GM18868 (cell line): ENCODE measurements around the gene SLC9A5.
A peak's percentile ranks its signal among the peaks of the same experiment; 100 is the strongest.

Experiments
- ATAC-seq: cut with Tn5 transposase; IDR thresholded peaks from one replicate; pipeline ENCODE4 v1.9.1; 2021; ENCODE audit warnings: mild to moderate bottlenecking, moderate library complexity; ENCODE audit not compliant: unreplicated experiment

Gene SLC9A5

DNA sequence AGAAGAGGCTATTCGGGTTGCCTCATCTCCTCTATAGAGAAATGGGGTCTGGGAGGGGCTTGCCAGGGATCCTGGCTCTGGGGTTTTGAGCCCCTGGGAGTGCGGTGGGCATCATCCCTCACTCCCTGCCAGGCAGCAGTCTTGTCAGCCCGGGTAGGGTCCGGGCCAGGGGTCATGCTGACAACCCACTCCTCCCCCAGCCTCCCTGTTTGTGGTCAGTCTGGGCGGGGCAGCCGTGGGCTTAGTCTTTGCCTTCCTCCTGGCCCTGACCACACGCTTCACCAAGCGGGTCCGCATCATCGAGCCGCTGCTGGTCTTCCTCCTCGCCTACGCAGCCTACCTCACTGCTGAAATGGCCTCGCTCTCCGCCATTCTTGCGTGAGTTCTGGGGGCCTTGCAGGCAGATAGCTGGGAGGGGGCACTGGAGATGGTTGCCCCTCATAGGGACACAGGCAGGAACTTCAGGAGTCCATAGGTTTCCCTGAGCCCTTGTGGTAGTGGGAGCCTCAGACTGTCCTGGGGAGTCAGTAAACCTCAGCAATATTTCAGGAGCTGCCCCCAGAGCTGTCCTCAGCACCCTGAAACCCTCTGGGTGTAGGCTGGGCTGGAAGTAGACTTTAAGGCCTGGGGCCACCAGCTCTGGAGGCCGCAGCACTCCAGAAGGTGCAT lies 6.9 kb downstream of the SLC9A5 start:
- ATAC-seq: no peak

GRCh38 chr16:67256701-67257230 lies 8.0 kb downstream of the SLC9A5 start:
- ATAC-seq: no peak

- no peak for ATAC-seq
Observed at GRCh38 chr16:67257486-67258160, 8.8 kb downstream of the SLC9A5 start.

DNA sequence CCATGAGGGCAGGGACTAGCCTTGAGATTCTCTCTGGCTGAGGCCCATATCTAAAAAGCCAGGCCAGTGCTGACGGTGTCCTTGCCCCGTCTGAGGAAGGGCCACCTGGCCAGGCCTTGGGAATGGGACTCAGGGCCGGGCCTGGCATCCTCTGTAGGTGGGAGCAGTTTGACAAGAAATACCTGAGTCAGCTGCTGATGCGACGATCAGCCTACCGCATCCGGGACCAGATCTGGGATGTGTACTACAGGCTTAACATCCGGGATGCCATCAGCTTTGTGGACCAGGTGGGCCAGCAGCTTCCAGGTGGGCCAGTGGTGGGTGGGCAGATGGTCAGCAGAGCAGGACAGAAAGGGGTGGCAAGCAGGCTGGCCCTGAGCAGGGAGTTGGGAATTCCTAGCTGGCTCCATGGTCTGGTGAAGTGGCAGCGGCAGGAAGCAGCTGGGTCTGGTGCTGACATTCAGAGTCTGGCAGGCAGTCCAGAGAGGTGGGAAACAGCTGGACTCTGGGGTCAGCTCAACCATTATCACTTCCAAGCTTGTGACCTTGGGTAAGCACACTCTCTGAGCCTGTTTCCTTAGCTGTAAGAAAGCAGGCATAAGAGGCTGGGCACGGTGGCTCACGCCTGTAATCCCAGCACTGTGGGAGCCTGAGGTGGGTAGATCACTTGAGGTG lies 9.5 kb downstream of the SLC9A5 start:
- no peak for ATAC-seq

GRCh38 chr16:67259705-67260104 lies 10.9 kb downstream of the SLC9A5 start:
- no peak for ATAC-seq

DNA sequence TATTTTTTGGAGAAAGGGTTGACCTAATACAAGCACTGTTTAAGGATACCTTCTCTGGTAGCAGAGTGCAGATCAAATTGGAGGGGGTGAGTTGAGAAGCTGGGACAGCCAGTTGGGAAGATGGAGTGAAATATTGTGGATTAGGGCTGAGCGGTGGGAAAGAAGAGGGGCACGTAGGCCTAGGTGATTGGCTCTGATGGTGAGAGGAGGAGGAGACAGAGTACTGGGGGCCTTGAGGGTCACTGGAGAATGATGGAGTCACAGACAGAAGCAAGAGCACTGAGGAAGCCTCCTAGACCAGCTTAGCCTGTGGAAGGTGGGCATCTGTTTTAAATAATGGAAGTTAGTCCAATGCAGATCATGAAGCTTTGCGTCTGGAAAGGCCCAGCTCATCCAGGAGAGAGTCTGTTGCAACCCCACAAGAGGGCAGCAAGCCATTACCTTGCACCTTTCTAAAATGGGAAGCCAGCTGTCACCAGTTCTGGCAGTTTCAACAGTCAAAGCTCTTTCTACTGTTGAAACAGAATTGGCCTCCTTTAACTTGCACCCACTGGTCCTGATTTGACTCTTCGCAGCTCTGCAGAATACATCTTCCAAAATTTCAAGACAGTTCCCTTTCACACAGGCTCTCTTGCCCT lies 11.8 kb downstream of the SLC9A5 start:
- no peak for ATAC-seq

GRCh38 chr16:67263201-67263600 lies 14.4 kb downstream of the SLC9A5 start:
- ATAC-seq: no peak

GRCh38 chr16:67264277-67264676 lies 15.5 kb downstream of the SLC9A5 start:
- ATAC-seq: no peak

- no peak for ATAC-seq
Observed at GRCh38 chr16:67264866-67265265, 16.1 kb downstream of the SLC9A5 start.

DNA sequence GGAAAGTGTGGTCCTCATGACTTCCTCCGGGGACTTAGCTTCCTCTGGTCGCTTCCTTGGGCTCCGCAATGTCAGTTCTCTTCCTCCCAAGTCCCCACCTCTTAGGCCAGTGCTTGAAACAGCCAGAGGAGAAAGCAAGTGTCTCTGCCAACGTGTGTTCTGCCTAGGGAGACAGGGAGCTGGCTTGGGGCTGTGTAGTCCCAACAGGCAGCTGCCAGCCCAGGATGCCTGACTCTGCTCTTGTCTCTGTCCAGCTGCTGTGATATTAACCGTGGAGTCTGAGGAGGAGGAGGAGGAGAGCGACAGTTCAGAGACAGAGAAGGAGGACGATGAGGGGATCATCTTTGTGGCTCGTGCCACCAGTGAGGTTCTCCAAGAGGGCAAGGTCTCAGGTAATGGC lies 17.1 kb downstream of the SLC9A5 start:
- ATAC-seq: no peak

DNA sequence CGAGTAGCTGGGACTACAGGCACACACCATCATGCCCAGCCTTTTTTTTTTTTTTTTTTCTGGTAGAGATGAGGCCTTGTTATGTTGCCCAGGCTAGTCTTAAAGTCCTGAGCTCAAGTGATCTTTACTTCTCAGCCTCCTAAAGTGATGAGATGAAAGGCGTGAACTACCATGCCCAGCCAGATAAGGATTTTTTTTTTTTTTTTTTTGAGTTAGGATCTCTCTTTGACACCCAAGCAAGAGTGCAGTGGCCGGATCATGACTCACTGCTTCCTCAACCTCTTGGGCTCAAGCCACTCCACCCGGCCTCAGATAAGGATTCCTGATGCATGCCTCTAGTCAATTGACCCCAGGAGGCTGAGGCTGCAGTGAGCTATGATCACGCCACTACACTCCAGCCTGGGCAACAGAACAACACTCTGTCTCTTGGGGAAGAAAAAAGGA lies 19.4 kb downstream of the SLC9A5 start:
- no peak for ATAC-seq

GRCh38 chr16:67269766-67270165 lies 21.0 kb downstream of the SLC9A5 start:
- ATAC-seq: no peak

DNA sequence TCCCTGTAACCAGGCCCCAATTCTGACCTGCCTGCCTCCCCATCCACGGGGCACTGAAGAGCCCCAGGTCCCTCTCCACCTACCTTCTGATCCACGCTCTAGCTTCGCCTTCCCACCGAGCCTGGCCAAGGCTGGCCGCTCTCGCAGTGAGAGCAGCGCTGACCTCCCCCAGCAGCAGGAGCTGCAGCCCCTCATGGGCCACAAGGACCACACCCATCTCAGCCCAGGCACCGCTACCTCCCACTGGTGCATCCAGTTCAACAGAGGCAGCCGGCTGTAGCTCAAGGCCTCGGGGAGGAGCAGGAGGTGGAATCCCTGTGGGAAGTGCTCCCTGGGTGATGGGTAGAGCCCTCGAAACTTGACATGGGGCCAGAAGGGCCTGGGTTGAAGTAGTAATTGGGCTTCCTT lies 22.2 kb downstream of the SLC9A5 start:
- ATAC-seq: no peak

DNA sequence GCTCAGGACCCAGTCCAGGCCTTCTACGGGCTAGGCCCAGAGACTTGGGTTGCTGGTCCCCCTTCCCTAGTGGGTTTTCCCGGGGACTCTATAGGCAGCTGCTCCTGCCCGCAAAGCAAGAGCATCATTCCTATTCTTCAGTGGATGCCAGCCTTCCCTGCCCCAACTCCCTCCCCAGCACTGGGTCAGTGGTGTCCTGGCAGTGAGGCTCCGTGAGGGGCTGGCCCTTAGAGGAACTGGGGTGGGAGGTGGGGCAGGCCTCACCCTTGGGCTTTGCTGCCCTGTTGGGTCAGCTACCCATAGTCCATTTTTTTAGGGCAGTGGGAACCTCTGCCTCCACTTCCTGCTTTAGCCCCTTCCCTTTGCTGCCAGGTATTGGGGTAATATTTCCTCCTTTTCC lies 22.7 kb downstream of the SLC9A5 start:
- no peak for ATAC-seq

GRCh38 chr16:67275321-67275720 lies 26.5 kb downstream of the SLC9A5 start:
- no peak for ATAC-seq

GRCh38 chr16:67277294-67277998 lies 28.7 kb downstream of the SLC9A5 start:
- ATAC-seq: no peak

DNA sequence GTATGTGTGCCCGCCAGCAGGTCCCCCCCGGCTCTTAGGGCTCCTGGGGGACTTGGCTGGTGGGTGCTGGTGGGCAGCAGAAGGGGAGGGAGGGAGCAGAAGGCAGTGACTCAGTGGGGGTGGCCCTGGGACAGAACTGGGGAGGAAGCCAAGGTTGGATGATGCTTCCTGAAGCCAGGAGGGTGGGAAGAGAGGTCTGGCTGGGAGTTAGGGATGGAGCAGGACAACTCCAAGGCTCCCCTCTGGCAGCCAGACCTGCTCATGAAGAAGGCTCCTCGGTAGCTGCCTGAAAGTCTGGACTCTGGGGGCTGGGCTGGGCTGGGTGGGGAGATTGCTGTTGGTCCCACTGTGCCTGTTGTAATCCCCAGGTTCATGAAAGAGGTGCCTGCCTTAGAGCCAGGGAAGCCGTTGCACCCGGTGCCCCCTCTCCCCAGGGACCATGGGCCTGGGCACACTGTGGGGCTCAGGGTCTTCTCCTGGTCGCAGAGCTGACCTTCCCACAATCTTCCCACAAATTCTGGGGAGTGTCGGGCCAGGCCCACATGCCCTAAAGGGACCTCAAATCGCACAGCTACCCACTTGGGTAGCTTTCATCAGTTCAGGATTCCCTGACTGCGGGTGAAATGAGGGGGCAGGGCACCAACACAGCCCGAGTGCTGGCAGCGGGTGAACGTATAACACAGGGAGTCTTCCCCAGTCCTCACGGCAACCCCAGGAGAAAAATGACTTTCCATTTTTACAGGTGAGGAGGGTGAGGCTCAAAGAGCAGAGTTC lies 29.4 kb downstream of the SLC9A5 start:
- no peak for ATAC-seq

GRCh38 chr16:67278773-67279295 lies 30.1 kb downstream of the SLC9A5 start:
- peak; percentile 41 for ATAC-seq

- peak; percentile 87 for ATAC-seq
Observed at GRCh38 chr16:67279296-67280089, 30.7 kb downstream of the SLC9A5 start, which contains the start of gene PLEKHG4. TSS of gene PLEKHG4 (plus strand) at chr16:67279532. CDS start at chr16:67280045, 513 bp downstream.
